DMS 273 (cell line): ENCODE measurements around the gene TRIM29.

Source experiments
- DNase-seq: peaks from one replicate; lab custom pipeline; 2025; ENCODE audit not compliant: unreplicated experiment; lab: John Stamatoyannopoulos, UW

Gene TRIM29

GRCh38 chr11:120063686-120064340 lies 74.1 kb downstream of the TRIM29 start:
- no peak for DNase-seq

- DNase-seq = no peak
Observed at GRCh38 chr11:120062561-120062930, 75.4 kb downstream of the TRIM29 start.

- no peak for DNase-seq
Observed at GRCh38 chr11:120061761-120062560, 76.0 kb downstream of the TRIM29 start.
